ENCODE results near the gene OR13F1.
"Not testable (repeated sequence)": the region's sequence is repeated elsewhere in the genome, so short reads cannot be mapped to it uniquely, and the experiment has no call there.

The OR13F1 gene, protein sequence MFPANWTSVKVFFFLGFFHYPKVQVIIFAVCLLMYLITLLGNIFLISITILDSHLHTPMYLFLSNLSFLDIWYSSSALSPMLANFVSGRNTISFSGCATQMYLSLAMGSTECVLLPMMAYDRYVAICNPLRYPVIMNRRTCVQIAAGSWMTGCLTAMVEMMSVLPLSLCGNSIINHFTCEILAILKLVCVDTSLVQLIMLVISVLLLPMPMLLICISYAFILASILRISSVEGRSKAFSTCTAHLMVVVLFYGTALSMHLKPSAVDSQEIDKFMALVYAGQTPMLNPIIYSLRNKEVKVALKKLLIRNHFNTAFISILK

DNA sequence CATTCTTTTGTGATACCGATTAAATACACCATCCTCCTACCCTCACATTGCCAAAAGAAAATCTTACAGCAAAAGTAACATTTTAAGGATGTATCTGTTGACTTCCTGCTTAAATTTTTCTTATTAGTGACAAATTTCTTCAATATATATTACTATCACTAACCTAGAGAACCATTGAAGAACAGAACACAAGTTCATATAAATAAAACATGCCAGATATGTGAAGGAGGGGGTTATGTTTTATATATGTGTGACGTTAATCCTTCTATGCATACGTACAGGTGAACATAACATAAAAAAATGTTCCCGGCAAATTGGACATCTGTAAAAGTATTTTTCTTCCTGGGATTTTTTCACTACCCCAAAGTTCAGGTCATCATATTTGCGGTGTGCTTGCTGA is at the start of gene OR13F1:
OR13F1 (plus strand) TSS at position 301 of the 400 bp plus-strand sequence; CDS start at position 301, 0 bp downstream.
- Histone ChIP-seq H3K27ac (ENCODE audit: low read length) (no peak within 1 kb of the TSS), H3K27me3 (ENCODE audit: control insufficient read depth, insufficient read depth, low read length) (no peaks in the 10 kb centered on the region), H3K4me3 (ENCODE audit: low read length) (no peak within 1 kb of the TSS), H3K9me3 (ENCODE audit: control insufficient read depth, insufficient read depth, low read length) (no peaks in the 10 kb centered on the region), H3K36me3 (ENCODE audit: control insufficient read depth, insufficient read depth, low read length) (no peaks in the 10 kb centered on the region), H3K4me1 (ENCODE audit: control insufficient read depth, insufficient read depth, low read length) (no peaks in the 10 kb centered on the region)
- WGBS (ENCODE audit: insufficient coverage, insufficient read length) = no CpG with 5 or more reads among the region's 5 CpGs
- no peak for DNase-seq (ENCODE audit: low read depth, low spot score)

DNA sequence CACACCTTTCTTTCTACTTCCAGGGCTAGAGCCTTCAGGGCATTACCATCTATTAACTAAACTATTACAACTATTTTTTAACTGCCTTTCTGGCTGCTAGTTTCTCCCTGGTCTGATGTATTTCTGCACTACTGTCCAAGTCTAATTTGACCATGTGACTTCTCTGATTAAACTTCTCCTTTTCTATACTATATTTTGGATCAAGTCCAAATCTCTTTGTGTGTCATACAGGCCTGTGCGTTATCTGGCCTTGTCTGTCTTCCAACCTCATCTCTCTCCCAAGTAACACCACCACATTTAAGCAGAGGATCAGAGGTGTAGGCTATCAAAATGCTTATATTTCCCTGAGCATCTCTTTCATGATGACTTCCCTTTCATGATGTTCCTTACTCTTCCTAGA is 47.2 kb upstream of the OR13F1 start:
- Histone ChIP-seq H3K36me3 (ENCODE audit: control insufficient read depth, insufficient read depth, low read length) (no peaks in the 10 kb centered on the region), H3K4me3 (ENCODE audit: low read length) (no peak overlapping the region), H3K9me3 (ENCODE audit: control insufficient read depth, insufficient read depth, low read length) (no peaks in the 10 kb centered on the region), H3K27ac (ENCODE audit: low read length) (no peak overlapping the region), H3K27me3 (ENCODE audit: control insufficient read depth, insufficient read depth, low read length) (no peaks in the 10 kb centered on the region), H3K4me1 (ENCODE audit: control insufficient read depth, insufficient read depth, low read length) (no peaks in the 10 kb centered on the region)
- WGBS (ENCODE audit: insufficient coverage, insufficient read length) = no CpG with 5 or more reads among the region's 1 CpG
- DNase-seq (ENCODE audit: low read depth, low spot score) = no peak

DNA sequence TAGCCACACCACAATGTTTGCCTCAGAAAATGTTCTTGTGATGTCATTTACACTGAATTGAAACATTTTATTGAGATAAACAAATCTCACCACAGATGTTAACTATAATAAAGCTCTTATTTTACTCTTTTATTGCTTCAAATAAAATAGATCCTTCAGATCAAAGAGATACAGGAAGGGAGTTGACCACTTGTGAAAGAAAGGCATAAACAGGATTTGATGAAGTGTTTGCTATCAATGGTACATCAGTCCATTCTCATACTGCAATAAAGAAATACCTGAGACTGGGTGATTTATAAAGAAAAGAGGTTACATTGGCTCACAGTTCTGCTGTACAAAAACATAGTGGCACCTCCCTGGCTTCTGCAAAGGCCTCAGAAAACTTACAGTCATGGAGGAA is 40.2 kb upstream of the OR13F1 start:
- no peak for DNase-seq (ENCODE audit: low read depth, low spot score)
- H3K4me3 ChIP-seq (ENCODE audit: low read length) = no peak overlapping the region
- H3K36me3 ChIP-seq (ENCODE audit: control insufficient read depth, insufficient read depth, low read length) = no peaks in the 10 kb centered on the region
- H3K27me3 ChIP-seq (ENCODE audit: control insufficient read depth, insufficient read depth, low read length) = no peaks in the 10 kb centered on the region
- no peaks in the 10 kb centered on the region for H3K9me3 ChIP-seq (ENCODE audit: control insufficient read depth, insufficient read depth, low read length)
- H3K27ac ChIP-seq (ENCODE audit: low read length) = no peak overlapping the region
- no peaks in the 10 kb centered on the region for H3K4me1 ChIP-seq (ENCODE audit: control insufficient read depth, insufficient read depth, low read length)

DNA sequence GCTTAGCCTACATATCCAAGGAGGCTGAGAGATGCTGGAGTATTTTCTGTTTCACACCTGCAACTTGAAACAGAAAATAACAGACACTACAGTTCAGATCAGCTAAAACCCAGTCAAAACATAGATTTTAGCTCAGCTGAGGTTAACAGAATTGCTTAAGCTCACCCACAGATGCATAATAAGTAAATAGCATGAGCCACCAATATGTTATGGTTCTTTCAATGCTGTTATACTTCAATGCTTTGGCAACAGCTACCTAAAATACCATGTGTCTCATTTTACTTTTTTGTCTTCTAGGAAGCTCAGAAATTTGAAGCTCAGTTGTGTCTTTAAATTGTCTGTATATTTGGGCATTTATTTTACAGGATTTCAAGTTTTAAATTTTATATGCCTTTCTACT is 35.8 kb upstream of the OR13F1 start:
- H3K4me3 ChIP-seq (ENCODE audit: low read length) = no peak overlapping the region
- no peaks in the 10 kb centered on the region for H3K36me3 ChIP-seq (ENCODE audit: control insufficient read depth, insufficient read depth, low read length)
- no peaks in the 10 kb centered on the region for H3K9me3 ChIP-seq (ENCODE audit: control insufficient read depth, insufficient read depth, low read length)
- H3K4me1 ChIP-seq (ENCODE audit: control insufficient read depth, insufficient read depth, low read length) = no peaks in the 10 kb centered on the region
- no peak for DNase-seq (ENCODE audit: low read depth, low spot score)
- no peaks in the 10 kb centered on the region for H3K27me3 ChIP-seq (ENCODE audit: control insufficient read depth, insufficient read depth, low read length)
- no peak overlapping the region for H3K27ac ChIP-seq (ENCODE audit: low read length)

DNA sequence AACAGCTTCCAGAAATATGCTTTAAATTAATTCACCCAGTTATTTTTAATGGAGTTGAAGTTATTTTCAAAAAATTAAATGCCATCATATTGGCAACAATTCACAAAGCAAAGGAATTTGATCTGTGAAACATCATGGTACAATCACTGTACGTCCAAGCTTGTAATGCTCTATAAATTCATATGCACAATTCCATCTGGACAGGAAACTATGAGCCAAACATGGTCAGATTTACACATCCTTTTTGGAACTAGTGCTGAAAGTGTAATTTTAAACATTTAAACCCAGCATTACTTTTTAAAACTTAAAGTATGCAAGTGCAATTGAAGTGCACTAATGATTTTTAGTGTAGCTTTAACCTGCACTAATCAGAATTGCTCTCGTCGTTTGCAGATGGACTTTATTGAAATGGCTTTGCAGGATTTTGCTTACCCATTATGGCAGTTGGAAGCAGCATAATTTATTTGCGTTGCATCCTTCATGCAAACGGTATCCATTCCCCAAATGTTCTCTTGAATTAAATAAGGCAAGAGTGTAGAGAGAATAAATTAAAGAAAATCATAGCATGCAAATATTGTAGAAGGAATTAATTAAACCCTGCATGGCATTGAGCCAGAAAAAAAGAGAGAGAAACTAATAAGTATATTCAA is 21.0 kb upstream of the OR13F1 start:
- no peaks in the 10 kb centered on the region for H3K27me3 ChIP-seq (ENCODE audit: control insufficient read depth, insufficient read depth, low read length)
- H3K27ac ChIP-seq (ENCODE audit: low read length) = no peak overlapping the region
- H3K4me1 ChIP-seq (ENCODE audit: control insufficient read depth, insufficient read depth, low read length) = no peaks in the 10 kb centered on the region
- no peak for DNase-seq (ENCODE audit: low read depth, low spot score)
- no peaks in the 10 kb centered on the region for H3K36me3 ChIP-seq (ENCODE audit: control insufficient read depth, insufficient read depth, low read length)
- no peaks in the 10 kb centered on the region for H3K9me3 ChIP-seq (ENCODE audit: control insufficient read depth, insufficient read depth, low read length)
- H3K4me3 ChIP-seq (ENCODE audit: low read length) = no peak overlapping the region
- WGBS (ENCODE audit: insufficient coverage, insufficient read length) = no CpG with 5 or more reads among the region's 5 CpGs

DNA sequence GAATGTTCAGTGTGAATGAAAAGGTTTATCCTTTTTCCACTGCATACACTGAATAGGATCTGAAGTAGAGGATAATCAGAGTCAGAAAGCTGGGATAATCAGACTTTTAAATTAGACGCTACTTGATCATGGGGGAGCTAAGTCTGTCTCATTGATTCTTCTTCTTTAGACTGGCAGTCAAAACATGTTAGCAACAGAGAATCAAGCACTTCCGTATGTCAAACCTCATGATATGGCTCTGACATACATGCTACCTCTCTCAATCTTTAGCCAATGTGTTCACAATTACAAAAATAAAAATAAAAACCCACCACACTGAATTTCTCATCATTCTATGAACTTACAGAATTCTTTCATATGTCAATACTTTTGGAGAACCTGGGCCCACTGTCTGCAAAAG is 19.0 kb upstream of the OR13F1 start:
- Histone ChIP-seq H3K4me1 (ENCODE audit: control insufficient read depth, insufficient read depth, low read length) (no peaks in the 10 kb centered on the region), H3K4me3 (ENCODE audit: low read length) (no peak overlapping the region), H3K9me3 (ENCODE audit: control insufficient read depth, insufficient read depth, low read length) (no peaks in the 10 kb centered on the region), H3K27me3 (ENCODE audit: control insufficient read depth, insufficient read depth, low read length) (no peaks in the 10 kb centered on the region), H3K36me3 (ENCODE audit: control insufficient read depth, insufficient read depth, low read length) (no peaks in the 10 kb centered on the region), H3K27ac (ENCODE audit: low read length) (no peak overlapping the region)
- DNase-seq (ENCODE audit: low read depth, low spot score) = no peak
- no CpG with 5 or more reads among the region's 2 CpGs for WGBS (ENCODE audit: insufficient coverage, insufficient read length)

DNA sequence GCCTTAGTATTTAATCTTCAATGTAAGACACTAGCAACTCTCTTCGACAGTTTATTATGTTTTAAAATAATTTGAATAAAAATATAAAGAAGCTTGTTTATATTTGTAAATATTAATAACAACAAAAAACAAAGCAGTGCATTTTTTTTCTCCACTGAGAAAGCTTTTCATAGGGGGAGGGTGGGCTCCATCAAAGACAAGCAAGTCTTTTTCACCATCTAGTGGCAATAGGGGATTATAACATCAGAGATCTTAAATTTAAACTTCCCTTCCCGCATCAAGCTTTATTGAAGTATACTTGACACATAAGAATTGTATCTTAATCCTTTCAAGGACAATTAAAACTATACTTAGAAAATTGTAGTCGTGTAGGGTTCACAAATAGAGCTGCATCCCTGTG is 9.3 kb upstream of the OR13F1 start:
- Histone ChIP-seq H3K4me3 (ENCODE audit: low read length) (no peak overlapping the region), H3K9me3 (ENCODE audit: control insufficient read depth, insufficient read depth, low read length) (no peaks in the 10 kb centered on the region), H3K36me3 (ENCODE audit: control insufficient read depth, insufficient read depth, low read length) (no peaks in the 10 kb centered on the region), H3K27me3 (ENCODE audit: control insufficient read depth, insufficient read depth, low read length) (no peaks in the 10 kb centered on the region), H3K27ac (ENCODE audit: low read length) (no peak overlapping the region), H3K4me1 (ENCODE audit: control insufficient read depth, insufficient read depth, low read length) (no peaks in the 10 kb centered on the region)
- WGBS (ENCODE audit: insufficient coverage, insufficient read length) = no CpG with 5 or more reads among the region's 3 CpGs
- no peak for DNase-seq (ENCODE audit: low read depth, low spot score)

DNA sequence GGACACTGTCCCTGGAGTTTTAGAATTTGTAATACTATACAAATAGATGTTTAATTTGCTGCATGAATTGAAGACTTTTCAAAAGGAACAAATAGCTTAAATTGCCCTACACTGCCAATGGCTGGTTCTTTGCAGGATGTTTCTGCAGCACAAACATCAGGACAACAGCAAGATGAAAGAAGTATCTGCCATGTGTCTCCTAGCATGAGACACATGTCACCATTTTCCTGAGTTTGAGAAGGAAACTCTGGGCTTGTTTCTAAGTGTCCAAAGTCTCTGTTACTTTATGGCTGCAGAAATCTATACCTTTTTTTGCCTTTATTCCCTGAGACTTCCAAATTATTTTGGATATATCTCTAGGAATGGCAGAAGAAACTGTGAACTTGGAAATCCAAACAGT is 623 bp upstream of the OR13F1 start:
- H3K4me1 ChIP-seq (ENCODE audit: control insufficient read depth, insufficient read depth, low read length) = no peaks in the 10 kb centered on the region
- H3K4me3 ChIP-seq (ENCODE audit: low read length) = no peak overlapping the region
- no peaks in the 10 kb centered on the region for H3K36me3 ChIP-seq (ENCODE audit: control insufficient read depth, insufficient read depth, low read length)
- no peaks in the 10 kb centered on the region for H3K27me3 ChIP-seq (ENCODE audit: control insufficient read depth, insufficient read depth, low read length)
- DNase-seq (ENCODE audit: low read depth, low spot score) = no peak
- no peaks in the 10 kb centered on the region for H3K9me3 ChIP-seq (ENCODE audit: control insufficient read depth, insufficient read depth, low read length)
- no peak overlapping the region for H3K27ac ChIP-seq (ENCODE audit: low read length)

DNA sequence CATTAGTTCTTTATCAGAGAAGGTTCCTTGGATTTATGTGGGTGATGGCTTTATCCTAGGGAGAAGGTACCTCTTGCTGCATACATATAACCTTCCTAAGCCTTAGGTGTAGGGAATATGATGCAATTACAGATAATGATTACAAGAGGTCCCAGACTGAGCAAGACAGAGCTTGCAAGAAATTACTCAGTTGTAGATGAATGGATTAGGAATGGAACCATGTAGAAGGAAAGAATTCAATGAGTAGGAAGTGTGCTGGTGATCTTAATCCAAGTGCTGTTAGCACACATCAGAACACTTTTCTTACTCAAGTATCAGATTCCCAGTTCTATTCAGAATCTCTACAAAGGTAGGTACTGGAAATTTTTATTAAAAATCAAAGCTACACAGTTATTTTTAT is 2.5 kb downstream of the OR13F1 start:
- no peaks in the 10 kb centered on the region for H3K4me1 ChIP-seq (ENCODE audit: control insufficient read depth, insufficient read depth, low read length)
- no peak overlapping the region for H3K27ac ChIP-seq (ENCODE audit: low read length)
- H3K36me3 ChIP-seq (ENCODE audit: control insufficient read depth, insufficient read depth, low read length) = no peaks in the 10 kb centered on the region
- H3K4me3 ChIP-seq (ENCODE audit: low read length) = no peak overlapping the region
- no peak for DNase-seq (ENCODE audit: low read depth, low spot score)
- no peaks in the 10 kb centered on the region for H3K9me3 ChIP-seq (ENCODE audit: control insufficient read depth, insufficient read depth, low read length)
- no peaks in the 10 kb centered on the region for H3K27me3 ChIP-seq (ENCODE audit: control insufficient read depth, insufficient read depth, low read length)

DNA sequence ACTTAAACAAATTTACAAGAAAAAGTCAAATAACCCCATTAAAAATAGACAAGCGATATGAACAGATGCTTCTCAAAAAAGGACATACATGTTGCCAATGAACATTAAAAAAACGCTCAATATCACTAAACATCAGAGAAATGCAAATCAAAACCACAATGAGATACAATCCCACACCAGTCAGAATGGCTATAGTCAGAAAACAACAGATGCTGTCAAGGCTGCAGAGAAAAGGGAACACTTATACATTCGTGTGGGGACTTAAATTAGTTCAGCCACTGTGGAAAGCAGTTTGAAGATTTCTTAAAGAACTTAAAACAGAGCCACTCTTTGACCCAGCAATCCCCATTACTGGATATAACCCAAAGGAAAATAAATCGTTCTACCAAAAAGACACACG is 10.8 kb downstream of the OR13F1 start:
- H3K4me1 ChIP-seq (ENCODE audit: control insufficient read depth, insufficient read depth, low read length) = no peaks in the 10 kb centered on the region
- H3K27me3 ChIP-seq (ENCODE audit: control insufficient read depth, insufficient read depth, low read length) = no peaks in the 10 kb centered on the region
- DNase-seq (ENCODE audit: low read depth, low spot score) = no peak
- no peak overlapping the region for H3K4me3 ChIP-seq (ENCODE audit: low read length)
- no peaks in the 10 kb centered on the region for H3K9me3 ChIP-seq (ENCODE audit: control insufficient read depth, insufficient read depth, low read length)
- no peak overlapping the region for H3K27ac ChIP-seq (ENCODE audit: low read length)
- WGBS (ENCODE audit: insufficient coverage, insufficient read length) = no CpG with 5 or more reads among the region's 5 CpGs
- H3K36me3 ChIP-seq (ENCODE audit: control insufficient read depth, insufficient read depth, low read length) = no peaks in the 10 kb centered on the region

DNA sequence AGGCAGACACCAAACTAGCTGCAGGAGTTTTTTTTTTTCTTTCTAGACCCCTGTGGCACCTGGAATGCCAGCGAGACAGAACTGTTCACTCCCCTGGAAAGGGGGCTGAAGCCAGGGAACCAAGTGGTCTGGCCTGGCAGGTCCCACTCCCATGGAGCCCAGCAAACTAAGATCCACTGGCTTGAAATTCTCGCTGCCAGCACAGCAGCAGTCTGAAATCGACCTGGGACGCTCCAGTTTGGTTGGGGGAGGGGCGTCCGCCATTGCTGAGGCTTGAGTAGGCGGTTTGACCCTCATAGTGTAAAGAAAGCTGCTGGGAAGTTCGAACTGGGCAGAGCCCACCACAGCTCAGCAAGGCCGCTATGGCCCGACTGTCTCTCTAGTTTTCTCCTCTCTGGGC is 16.2 kb downstream of the OR13F1 start:
- not testable (repeated sequence) for H3K4me3 ChIP-seq (ENCODE audit: low read length); H3K36me3 ChIP-seq (ENCODE audit: control insufficient read depth, insufficient read depth, low read length); H3K4me1 ChIP-seq (ENCODE audit: control insufficient read depth, insufficient read depth, low read length); H3K27me3 ChIP-seq (ENCODE audit: control insufficient read depth, insufficient read depth, low read length); H3K27ac ChIP-seq (ENCODE audit: low read length); H3K9me3 ChIP-seq (ENCODE audit: control insufficient read depth, insufficient read depth, low read length); DNase-seq (ENCODE audit: low read depth, low spot score)
- no CpG with 5 or more reads among the region's 10 CpGs for WGBS (ENCODE audit: insufficient coverage, insufficient read length)
